NK-92 (cell line): ENCODE data around the gene CYB5A.
"Not testable (repeated sequence)": the region's sequence is repeated elsewhere in the genome, so short reads cannot be mapped to it uniquely, and the experiment has no call there.

ENCODE experiments used
- DNase-seq: peaks from one replicate; lab custom pipeline; 2025; ENCODE audit not compliant: unreplicated experiment; lab: John Stamatoyannopoulos, UW

CYB5A gene, protein sequence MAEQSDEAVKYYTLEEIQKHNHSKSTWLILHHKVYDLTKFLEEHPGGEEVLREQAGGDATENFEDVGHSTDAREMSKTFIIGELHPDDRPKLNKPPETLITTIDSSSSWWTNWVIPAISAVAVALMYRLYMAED

GRCh38 chr18:74291771-74292540, at the start of gene CYB5A:
TSS of gene CYB5A (minus strand) at chr18:74291963. CDS start at chr18:74291875, 88 bp downstream.
- peak; percentile 90 for DNase-seq

- no peak for DNase-seq
Measured at GRCh38 chr18:74337912-74338309, 46.1 kb upstream of the CYB5A start.

DNA sequence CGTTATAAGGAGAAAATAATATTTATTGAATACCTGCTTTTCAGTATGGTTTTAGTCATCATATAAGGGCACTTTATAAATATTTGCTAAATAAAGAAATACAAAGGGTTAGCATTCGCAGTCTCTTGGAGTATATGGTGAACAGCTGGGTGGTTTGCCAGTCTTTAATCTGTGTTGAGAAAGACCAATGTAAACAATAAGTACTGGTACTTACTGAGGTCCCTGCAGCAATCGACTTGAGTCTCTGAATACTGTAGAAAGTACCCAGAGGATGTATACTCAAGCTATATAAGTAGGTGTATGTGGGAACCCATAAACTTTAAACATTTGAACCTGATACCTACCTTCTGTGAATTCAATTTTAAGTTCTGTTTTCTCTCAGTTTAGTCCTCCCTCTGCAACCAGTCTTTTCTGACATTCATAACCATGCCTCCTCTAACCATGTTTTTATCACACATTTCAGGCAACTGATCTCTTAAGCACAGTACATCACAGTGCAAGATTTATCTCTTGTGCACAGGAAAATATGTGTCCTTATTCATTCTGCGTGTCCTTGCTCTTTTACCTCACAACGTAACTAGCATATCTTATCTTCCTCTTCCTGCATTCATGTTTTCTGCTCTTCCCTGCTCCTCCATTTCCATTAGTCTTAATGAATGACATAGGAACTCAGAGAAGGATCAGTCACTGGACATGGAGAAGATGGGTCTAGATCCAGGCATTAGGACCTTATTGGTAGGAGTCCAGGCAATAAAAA, 45.6 kb upstream of the CYB5A start:
- DNase-seq, result no peak

GRCh38 chr18:74336656-74337055, 44.9 kb upstream of the CYB5A start:
- no peak for DNase-seq

DNA sequence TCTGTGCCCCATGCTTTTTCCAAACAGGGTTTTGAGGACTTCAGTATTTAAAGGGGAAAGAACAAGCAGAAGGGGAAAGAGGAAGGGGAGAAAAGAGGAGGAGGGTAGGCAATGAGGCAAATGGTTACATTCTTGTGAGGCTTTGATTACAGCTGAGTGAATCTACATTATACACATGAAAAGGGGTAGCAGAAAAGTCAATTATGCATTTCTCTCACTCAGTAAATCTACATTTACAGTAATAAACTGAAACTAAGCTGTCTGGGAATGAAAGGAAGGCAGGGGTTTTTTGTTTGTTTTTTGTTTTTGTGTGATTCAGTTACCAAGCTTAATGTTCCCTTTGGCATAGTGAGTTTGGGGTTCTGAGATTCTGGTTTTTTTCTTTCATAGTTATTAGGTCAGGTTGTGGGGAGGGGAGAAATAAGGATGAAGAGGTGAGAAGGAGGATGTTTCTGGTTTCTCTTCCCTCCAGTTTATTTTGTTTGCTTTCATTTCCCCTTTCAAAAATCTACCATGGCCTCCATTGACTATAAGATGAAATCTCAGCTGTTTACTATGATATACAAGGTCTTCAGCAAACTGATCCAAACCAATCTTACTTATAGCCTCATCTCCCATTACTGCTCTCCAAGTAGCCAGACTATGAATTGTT, 42.6 kb upstream of the CYB5A start:
- DNase-seq, result no peak

DNA sequence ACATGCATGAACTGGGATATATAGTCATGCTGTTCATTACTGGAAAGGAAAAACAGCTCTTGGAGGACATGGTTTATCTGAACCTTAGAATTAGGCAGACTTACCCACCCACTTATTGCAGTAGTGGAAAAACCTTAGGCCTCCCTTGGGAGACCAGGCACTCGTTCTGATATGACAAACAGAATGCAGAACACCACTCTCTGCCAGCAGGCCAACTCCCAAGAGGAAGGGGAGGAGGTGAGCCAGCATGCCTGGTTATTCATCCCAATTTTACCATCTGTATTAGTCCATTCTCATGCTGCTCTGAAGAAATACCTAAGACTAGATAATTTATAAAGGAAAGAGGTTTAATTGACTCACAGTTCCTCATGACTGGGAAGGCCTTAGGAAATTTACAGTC, 41.3 kb upstream of the CYB5A start:
- no peak for DNase-seq

- DNase-seq, result no peak
Measured at GRCh38 chr18:74331404-74331803, 39.6 kb upstream of the CYB5A start.

- no peak for DNase-seq
Measured at GRCh38 chr18:74329688-74330205, 38.0 kb upstream of the CYB5A start.

GRCh38 chr18:74328206-74328605, 36.4 kb upstream of the CYB5A start:
- no peak for DNase-seq

- not testable (repeated sequence) for DNase-seq
Measured at GRCh38 chr18:74326791-74327190, 35.0 kb upstream of the CYB5A start.

- DNase-seq, result no peak
Measured at GRCh38 chr18:74326231-74326630, 34.5 kb upstream of the CYB5A start.

DNA sequence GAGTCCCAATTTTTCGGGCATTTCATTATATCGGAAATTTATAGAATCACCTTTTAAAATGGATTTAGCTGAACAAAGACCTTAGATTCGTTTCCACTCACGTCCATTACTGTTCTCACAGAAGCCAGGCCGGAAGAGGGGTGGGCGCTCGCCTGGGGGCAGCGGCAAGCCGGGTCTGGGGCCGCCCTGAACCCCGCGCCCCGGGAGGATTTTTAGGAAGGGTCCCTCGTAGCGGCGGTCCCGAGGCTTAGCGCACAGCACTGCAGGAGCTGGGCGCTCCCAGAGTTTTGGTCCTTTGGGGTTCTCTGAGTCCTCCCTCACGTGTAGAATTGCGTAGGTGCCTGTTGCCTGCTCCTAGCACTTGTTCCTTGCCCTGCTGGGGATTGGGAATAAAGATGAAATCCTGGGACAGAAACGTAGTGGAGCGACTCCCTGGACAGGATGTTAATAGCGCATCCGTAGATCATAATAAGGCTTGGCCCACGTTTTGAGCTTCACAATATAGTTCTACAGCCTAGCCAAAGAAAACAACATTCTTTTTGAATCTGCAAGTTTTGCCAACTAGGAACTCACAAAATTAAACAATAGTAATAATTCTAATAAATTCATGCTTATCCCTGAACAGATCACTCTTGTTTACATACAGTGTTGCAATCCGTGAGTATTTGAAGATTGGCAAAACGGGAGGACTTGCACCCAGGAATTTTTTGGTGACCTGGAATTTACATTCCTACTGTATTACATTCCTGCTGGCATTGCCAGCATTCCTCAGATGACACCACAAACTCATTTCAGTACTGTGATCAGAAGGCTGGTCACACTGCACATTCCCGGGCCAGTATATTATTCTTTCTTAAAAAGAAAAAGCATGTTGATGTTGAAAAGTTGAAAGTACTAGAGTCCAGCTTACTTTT, 24.8 kb upstream of the CYB5A start:
- no peak for DNase-seq

DNA sequence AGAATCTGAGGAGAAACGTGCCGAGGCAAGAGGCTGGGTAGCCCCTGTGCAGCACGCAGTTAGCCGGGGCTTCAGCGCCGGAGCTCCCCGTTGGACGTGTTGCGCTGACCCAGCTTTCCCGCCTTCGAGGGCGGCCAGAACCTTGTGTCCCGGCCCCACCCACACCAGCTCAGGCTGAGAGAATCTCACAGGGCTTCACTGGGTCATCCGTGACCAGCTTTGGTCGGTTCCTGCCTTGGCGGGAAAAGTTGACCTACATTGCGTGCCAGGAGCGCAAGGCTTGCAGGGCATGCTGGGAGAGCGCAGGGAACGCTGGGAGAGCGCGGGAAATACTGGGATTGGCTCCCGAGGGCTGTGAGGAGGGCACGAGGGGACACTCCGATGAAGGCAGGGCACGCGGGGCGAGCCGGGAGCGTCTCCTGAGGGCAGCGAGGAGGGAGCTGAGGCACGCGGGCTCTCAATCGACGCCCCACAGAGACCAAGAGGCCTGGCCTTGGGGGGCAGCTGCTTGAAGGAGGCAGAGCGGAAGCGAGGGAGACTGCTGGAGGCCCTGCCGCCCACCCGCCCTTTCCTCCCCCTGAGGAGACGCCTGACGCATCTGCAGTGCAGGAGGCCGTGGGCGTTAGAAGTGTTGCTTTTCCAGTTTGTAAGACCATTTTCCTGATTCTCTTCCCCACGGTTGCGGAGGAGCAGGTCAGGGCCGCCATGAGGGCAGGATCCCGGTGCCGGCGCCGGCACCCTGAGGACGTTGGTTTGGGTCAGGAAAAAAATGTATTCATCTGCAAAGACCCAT, 23.9 kb upstream of the CYB5A start, which contains the start of gene C18orf63:
C18orf63 (plus strand) TSS at position 376 of the 793 bp plus-strand sequence. CDS start 2,027 bp downstream, outside the sequence.
- no peak for DNase-seq

- no peak for DNase-seq
Measured at GRCh38 chr18:74314759-74315463, 23.1 kb upstream of the CYB5A start.

DNA sequence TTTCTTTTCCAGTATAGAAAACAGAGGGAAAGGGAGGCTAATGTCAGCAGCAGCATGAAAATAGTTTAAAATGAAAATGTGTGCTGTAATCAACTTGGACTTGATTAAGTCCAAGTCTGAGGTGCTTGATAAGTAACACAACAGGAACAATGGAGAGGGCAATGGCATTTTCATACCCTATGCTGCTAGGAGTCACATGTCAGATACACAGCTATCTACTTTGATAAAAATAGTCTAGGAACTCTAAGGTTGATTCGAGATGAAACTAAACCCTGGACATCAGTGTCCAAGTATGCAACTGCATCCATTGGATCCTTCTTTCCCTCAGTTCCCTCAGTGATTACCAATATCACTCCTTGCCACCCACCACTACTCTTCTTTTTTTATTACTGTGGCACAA, 19.2 kb upstream of the CYB5A start:
- DNase-seq, result no peak

DNA sequence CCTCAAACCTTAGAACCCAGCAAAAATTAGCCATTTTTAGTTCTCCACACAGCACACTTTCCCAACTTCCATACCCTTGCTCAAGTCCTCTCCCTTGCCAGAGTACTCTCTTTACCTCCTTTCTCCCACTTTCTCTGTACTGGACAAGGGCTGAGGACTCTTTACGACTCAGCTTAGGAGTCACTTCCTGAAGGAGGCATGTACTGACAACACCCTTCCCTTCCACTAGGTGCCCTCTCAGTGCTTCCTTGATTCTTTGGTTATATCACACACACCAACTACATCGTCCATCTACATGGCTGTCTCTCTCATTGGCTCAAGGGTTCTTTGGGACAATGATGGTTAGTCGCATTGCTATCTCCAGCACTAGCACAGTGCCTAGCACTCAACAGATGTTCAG, 18.6 kb upstream of the CYB5A start:
- DNase-seq, result no peak

- no peak for DNase-seq
Measured at GRCh38 chr18:74303936-74304335, 12.2 kb upstream of the CYB5A start.

- no peak for DNase-seq
Measured at GRCh38 chr18:74303306-74303705, 11.5 kb upstream of the CYB5A start.

- DNase-seq, result no peak
Measured at GRCh38 chr18:74299746-74300145, 8.0 kb upstream of the CYB5A start.
